Natural killer cell (primary cell): ENCODE data around the gene HOXA9. TPM values are rescaled to one million over a fixed set of nuclear protein-coding genes. Genes with fewer than 3 reads are reported as not detected.
A peak's percentile ranks its signal among the peaks of the same experiment; 100 is the strongest.

Experiments used
- ATAC-seq, 3 donors: fragments of 150-1000 bp in 2 of 3; fragments of 200-7000 bp in 1 of 3; cut with Tn5 transposase; 1 replicate in 1 of 3; 2 replicates in 2 of 3; pipeline ENCODE4 v1.10.0; 2021; ENCODE audit warnings: mild to moderate bottlenecking in 2 of 3, moderate library complexity in 2 of 3
- DNase-seq, 2 donors: peaks; one replicate each; pipeline versions ENCODE4 v3.0.0 to v3.0.0-alpha.2; 2013 to 2021; ENCODE audit warnings: mixed read lengths in 1 of 2
- H3K27ac ChIP-seq: one replicate; pipeline ENCODE4 v1.5.1; 2013; ENCODE audit warnings: mild to moderate bottlenecking, low read length
- H3K27me3 ChIP-seq: one replicate; pipeline ENCODE4 v1.6.1; 2013; ENCODE audit warnings: low read length; ENCODE audit not compliant: control insufficient read depth, insufficient read depth
- H3K36me3 ChIP-seq: one replicate; pipeline ENCODE4 v1.6.1; 2013; ENCODE audit warnings: low read length; ENCODE audit not compliant: control insufficient read depth, insufficient read depth
- H3K4me1 ChIP-seq: one replicate; pipeline ENCODE4 v1.6.1; 2013; ENCODE audit warnings: low read length; ENCODE audit not compliant: control insufficient read depth, insufficient read depth
- H3K4me3 ChIP-seq: one replicate; pipeline ENCODE4 v1.5.1; 2013; ENCODE audit warnings: low read length
- H3K9me3 ChIP-seq: one replicate; pipeline ENCODE4 v1.6.1; 2013; ENCODE audit warnings: low read length; ENCODE audit not compliant: control insufficient read depth, insufficient read depth
- H3K27ac Mint-ChIP-seq, 2 donors: one replicate each; pipeline ENCODE4 v1.8.0; 2022; ENCODE audit warnings: mild to moderate bottlenecking in 2 of 2, mixed read lengths in 2 of 2, moderate library complexity in 1 of 2
- H3K27me3 Mint-ChIP-seq, 2 donors: one replicate each; pipeline ENCODE4 v1.8.0; 2022; ENCODE audit warnings: low read depth in 2 of 2, mixed read lengths in 2 of 2
- H3K36me3 Mint-ChIP-seq: one replicate; pipeline ENCODE4 v1.8.0; 2022; ENCODE audit warnings: mixed read lengths
- H3K4me1 Mint-ChIP-seq, 2 donors: one replicate each; pipeline ENCODE4 v1.8.0; 2022; ENCODE audit warnings: mixed read lengths in 2 of 2
- H3K4me3 Mint-ChIP-seq: one replicate; pipeline ENCODE4 v1.8.0; 2022; ENCODE audit warnings: mild to moderate bottlenecking, moderate library complexity, mixed read lengths
- H3K9me3 Mint-ChIP-seq, 2 donors: one replicate each; pipeline ENCODE4 v1.8.0; 2022; ENCODE audit warnings: mixed read lengths in 2 of 2
- CTCF ChIP-seq: fragments of 200-600 bp; IDR thresholded peaks from one replicate; pipeline ENCODE4 v1.8.0; 2022; ENCODE audit warnings: antibody characterized with exemption
- WGBS: methylation state at CpG from one replicate; pipeline ENCODE4 v1.1.7; 2013; ENCODE audit warnings: missing lambda C conversion rate; ENCODE audit not compliant: insufficient coverage; 5-methylcytosine and 5-hydroxymethylcytosine counted together
- intact Hi-C: fragments of 100-400 bp; cut with micrococcal nuclease; formaldehyde crosslinking; loops from one replicate; pipeline ENCODE4 v1.14.2; 2022
- total RNA-seq, 4 donors: library from RNA; stranded (reverse); fragments of 120-200 nt in 1 of 4; gene quantifications; one replicate each; pipeline versions ENCODE4 v1.2.3 to v1.2.4, GENCODE V29; 2013 to 2022

HOXA9 gene
- total RNA-seq, 3 donors from 2014 or later (not counting 1 experiment from before 2014, with no cell fraction given) = 0.39 to 4.6 (median 0.42) TPM

GRCh38 chr7:27160145-27160545, 5.2 kb downstream of the HOXA9 start:
- no peaks in the 10 kb centered on the region for H3K36me3 Mint-ChIP-seq
- H3K27ac Mint-ChIP-seq = peak overlapping the region in 1 of 2 donors; percentile 42
- Histone ChIP-seq H3K9me3 (no peaks in the 10 kb centered on the region), H3K36me3 (no peaks in the 10 kb centered on the region), H3K4me1 (peaks cover 64% of the 10 kb centered on the region), H3K27me3 (peaks cover 66% of the 10 kb centered on the region), H3K4me3 (peak overlapping the region; percentile 67), H3K27ac (no peak overlapping the region)
- peak overlapping the region; percentile 76 for H3K4me3 Mint-ChIP-seq
- H3K9me3 Mint-ChIP-seq = no peaks in the 10 kb centered on the region
- DNase-seq (peak; percentile 28 to 53), ATAC-seq (peak in 2 of 3 donors; percentile 24 to 27)
- H3K4me1 Mint-ChIP-seq = peaks cover 17 to 54% of the 10 kb centered on the region in 2 donors
- 15% methylated on average over 21 of the region's 23 CpGs for WGBS
- H3K27me3 Mint-ChIP-seq = peaks cover 66 to 76% of the 10 kb centered on the region in 2 donors
- no peak for TF ChIP-seq CTCF
- intact Hi-C loops = loop anchor here (2.0 to 10.0 kb wide), 3 partner anchors 85 to 963 kb away; partner anchors contain the start of gene EVX1

- H3K36me3 ChIP-seq = no peaks in the 10 kb centered on the region
- H3K27ac ChIP-seq = no peak overlapping the region
- peak in 1 of 2 donors; percentile 15 for DNase-seq
- H3K9me3 ChIP-seq = no peaks in the 10 kb centered on the region
- intact Hi-C loops = loop anchor here (2.0 to 10.0 kb wide), 3 partner anchors 85 to 962 kb away; partner anchors contain the start of gene EVX1
- H3K4me3 ChIP-seq = no peak overlapping the region
- H3K36me3 Mint-ChIP-seq = no peaks in the 10 kb centered on the region
- H3K27me3 ChIP-seq = peaks cover 67% of the 10 kb centered on the region
- no peak overlapping the region for H3K27ac Mint-ChIP-seq
- ATAC-seq = no peak
- peaks cover 23 to 55% of the 10 kb centered on the region in 2 donors for H3K4me1 Mint-ChIP-seq
- H3K27me3 Mint-ChIP-seq = peaks cover 68 to 79% of the 10 kb centered on the region in 2 donors
- WGBS = 51% methylated on average over 25 of the region's 27 CpGs
- peak overlapping the region; percentile 76 for H3K4me3 Mint-ChIP-seq
- H3K4me1 ChIP-seq = peaks cover 64% of the 10 kb centered on the region
- H3K9me3 Mint-ChIP-seq = no peaks in the 10 kb centered on the region
- no peak for TF ChIP-seq CTCF
These were observed 5.8 kb downstream of the HOXA9 start for GRCh38 chr7:27159266-27160144.

GRCh38 chr7:27158436-27159265, 6.7 kb downstream of the HOXA9 start:
- Mint-ChIP-seq H3K27ac (no peak overlapping the region), H3K27me3 (peaks cover 68 to 79% of the 10 kb centered on the region in 2 donors), H3K36me3 (no peaks in the 10 kb centered on the region), H3K9me3 (no peaks in the 10 kb centered on the region), H3K4me1 (peaks cover 29 to 53% of the 10 kb centered on the region in 2 donors), H3K4me3 (peak overlapping the region; percentile 58)
- whole genome bisulfite sequencing = 27% methylated on average over 35 of the region's 35 CpGs
- Histone ChIP-seq H3K4me3 (no peak overlapping the region), H3K36me3 (no peaks in the 10 kb centered on the region), H3K27me3 (peaks cover 67% of the 10 kb centered on the region), H3K4me1 (peaks cover 59% of the 10 kb centered on the region), H3K27ac (no peak overlapping the region), H3K9me3 (no peaks in the 10 kb centered on the region)
- intact Hi-C loops = no loop called here
- peak in 1 of 2 donors; percentile 15 for DNase-seq
- no peak for TF ChIP-seq CTCF
- no peak for ATAC-seq
